ENCODE measurements around the gene AMN. TPM values are rescaled to one million over a fixed set of nuclear protein-coding genes. Genes with fewer than 3 reads are reported as not detected.

The AMN gene
- polyA plus RNA-seq, 1 of the 3 experiments (the other 2 are of a cell fraction), result 0.03 TPM

GRCh38 chr14:102909911-102910310, 12.6 kb upstream of the AMN start:
- Histone ChIP-seq H3K9me3 (no peaks in the 10 kb centered on the region), H2AFZ (ENCODE audit: low read depth) (no peak overlapping the region), H3K4me1 (ENCODE audit: control insufficient read depth in 1 of 2, insufficient read depth in 2 of 2, low read depth in 1 of 2, low read length in 1 of 2) (no peaks in the 10 kb centered on the region), H3F3A (replicated peaks; ENCODE audit: insufficient read depth) (peaks cover 5% of the 10 kb centered on the region), H3K36me3 (replicated peaks in 1 of 2; ENCODE audit: control insufficient read depth in 1 of 2, insufficient read depth in 2 of 2, low read length in 1 of 2) (peaks cover 13 to 19% of the 10 kb centered on the region in 2 experiments), H3K9ac (no peak overlapping the region), H3K4me2 (no peak overlapping the region), H3K4me3 (ENCODE audit: low read depth in 2 of 2, low read length in 1 of 2) (no peak overlapping the region), H3K9me2 (no peaks in the 10 kb centered on the region), H3K27me3 (ENCODE audit: insufficient read depth) (no peaks in the 10 kb centered on the region), H3K79me2 (ENCODE audit: insufficient read depth) (no peaks in the 10 kb centered on the region), H3K27ac (ENCODE audit: low read depth in 2 of 2, low read length in 1 of 2) (no peak overlapping the region), H4K20me1 (ENCODE audit: insufficient read depth) (no peaks in the 10 kb centered on the region)
- CTCF ChIA-PET, result no interaction called here
- TF ChIP-seq USF2 (IDR thresholded peaks at IDR 0.05; ENCODE audit: borderline replicate concordance, low read depth, low read length) (no peak), RFX5 (IDR thresholded peaks at IDR 0.05; ENCODE audit: low read length) (no peak), RCOR1 (IDR thresholded peaks at IDR 0.05; ENCODE audit: low read length) (no peak)
- peak; percentile 39 for DNase-seq
- 95% methylated on average over 8 of the region's 10 CpGs for WGBS (ENCODE audit: low lambda C conversion rate)
- POLR2A ChIA-PET, result no interaction called here

DNA sequence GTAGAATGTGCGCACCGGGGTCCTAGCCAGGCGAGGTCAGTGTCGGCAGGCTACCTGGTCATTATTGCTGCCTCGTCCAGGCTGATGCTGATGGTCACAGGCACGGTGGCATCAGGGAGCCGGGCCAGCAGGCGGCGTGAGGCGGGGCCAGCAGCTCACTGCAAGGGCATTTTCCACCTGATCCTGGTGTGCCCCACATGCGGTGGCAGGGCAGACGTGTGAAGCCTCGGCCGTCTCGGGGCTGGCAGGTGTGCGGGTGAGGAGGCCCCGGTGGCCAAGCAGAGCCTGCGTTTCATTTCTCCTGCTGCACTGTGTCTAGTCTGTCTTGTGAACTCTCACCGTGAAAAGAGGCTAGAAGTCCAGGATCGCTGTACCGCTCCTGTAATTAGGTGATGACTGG, 12.0 kb upstream of the AMN start:
- peaks cover 11 to 16% of the 10 kb centered on the region in 2 experiments for H3K36me3 ChIP-seq (replicated peaks in 1 of 2; ENCODE audit: control insufficient read depth in 1 of 2, insufficient read depth in 2 of 2, low read length in 1 of 2)
- H2AFZ ChIP-seq (ENCODE audit: low read depth), result no peak overlapping the region
- H3K79me2 ChIP-seq (ENCODE audit: insufficient read depth), result no peaks in the 10 kb centered on the region
- H3K4me3 ChIP-seq (ENCODE audit: low read depth in 2 of 2, low read length in 1 of 2), result no peak overlapping the region
- no peaks in the 10 kb centered on the region for H3K4me1 ChIP-seq (ENCODE audit: control insufficient read depth in 1 of 2, insufficient read depth in 2 of 2, low read depth in 1 of 2, low read length in 1 of 2)
- 96% methylated on average over 21 of the region's 21 CpGs for WGBS (ENCODE audit: low lambda C conversion rate)
- H3K9me2 ChIP-seq, result no peaks in the 10 kb centered on the region
- no peak overlapping the region for H3K4me2 ChIP-seq
- no peak overlapping the region for H3K27ac ChIP-seq (ENCODE audit: low read depth in 2 of 2, low read length in 1 of 2)
- DNase-seq, result peak; percentile 40
- no peaks in the 10 kb centered on the region for H3K9me3 ChIP-seq
- H4K20me1 ChIP-seq (ENCODE audit: insufficient read depth), result no peaks in the 10 kb centered on the region
- H3K9ac ChIP-seq, result no peak overlapping the region
- CTCF ChIA-PET, result no interaction called here
- no peak for TF ChIP-seq POLR2AphosphoS5 (IDR thresholded peaks at IDR 0.05; ENCODE audit: low read depth, low read length)
- no peak for TF ChIP-seq JUND (IDR thresholded peaks at IDR 0.05)
- TF ChIP-seq NRF1 (IDR thresholded peaks at IDR 0.05; ENCODE audit: low read depth, low read length), result no peak
- no peak for TF ChIP-seq EP300 (IDR thresholded peaks at IDR 0.05; ENCODE audit: borderline replicate concordance in 1 of 2, low read depth in 1 of 2, low read length in 1 of 2)
- TF ChIP-seq REST (IDR thresholded peaks at IDR 0.05; ENCODE audit: low read depth, low read length), result no peak
- no peak for TF ChIP-seq TAF1 (IDR thresholded peaks at IDR 0.05; ENCODE audit: borderline replicate concordance, low read depth, low read length)
- TF ChIP-seq YY1 (IDR thresholded peaks at IDR 0.05; ENCODE audit: low read depth), result no peak
- TF ChIP-seq ELF1 (IDR thresholded peaks at IDR 0.05), result no peak
- H3K27me3 ChIP-seq (ENCODE audit: insufficient read depth), result no peaks in the 10 kb centered on the region
- POLR2A ChIA-PET, result no interaction called here
- peaks cover 5% of the 10 kb centered on the region for H3F3A ChIP-seq (replicated peaks; ENCODE audit: insufficient read depth)
